DND-41 (cell line): Measurements from ENCODE around the gene MIA2.
"Not testable (repeated sequence)": the region's sequence is repeated elsewhere in the genome, so short reads cannot be mapped to it uniquely, and the experiment has no call there.

ENCODE experiments used
- ATAC-seq: fragments of 200-7000 bp; cut with Tn5 transposase; 3 replicates; pipeline ENCODE4 v1.9.1; 2021; ENCODE audit warnings: low read depth; ENCODE audit not compliant: insufficient read depth
- DNase-seq: peaks from one replicate; pipeline ENCODE4 v3.0.0-alpha.2; 2020
- H2AFZ ChIP-seq: 2 replicates; pipeline ENCODE4 v1.6.0; 2012; ENCODE audit warnings: low read depth, low read length
- H3K27ac ChIP-seq: 2 replicates; pipeline ENCODE4 v1.5.1; 2012; ENCODE audit warnings: low read length, inconsistent platforms
- H3K27me3 ChIP-seq: fragments of 200-600 bp; sonication (generic); 2 replicates; pipeline ENCODE4 v1.6.0; 2012; ENCODE audit warnings: low read length, mild to moderate bottlenecking, inconsistent platforms; ENCODE audit not compliant: insufficient read depth, poor library complexity
- H3K36me3 ChIP-seq: 2 replicates; pipeline ENCODE4 v1.5.1; 2012; ENCODE audit warnings: low read length, inconsistent platforms; ENCODE audit not compliant: insufficient read depth
- H3K4me1 ChIP-seq: 2 replicates; pipeline ENCODE4 v1.5.1; 2012; ENCODE audit warnings: mild to moderate bottlenecking, low read length; ENCODE audit not compliant: insufficient read depth
- H3K4me2 ChIP-seq: 2 replicates; pipeline ENCODE4 v1.6.0; 2012; ENCODE audit warnings: mild to moderate bottlenecking, moderate library complexity, low read length, inconsistent platforms; ENCODE audit not compliant: insufficient read depth
- H3K4me3 ChIP-seq, 2 experiments: fragments of 200-600 bp in 1 of 2; shearing (Covaris generic) in 1 of 2; 2 replicates each; pipeline ENCODE4 v1.5.1; 2012 to 2016; ENCODE audit warnings: inconsistent platforms in 2 of 2, low read length in 2 of 2, mild to moderate bottlenecking in 2 of 2, low read depth in 1 of 2, moderate library complexity in 1 of 2
- H3K79me2 ChIP-seq: 2 replicates; pipeline ENCODE4 v1.6.0; 2012; ENCODE audit warnings: low read length, inconsistent platforms; ENCODE audit not compliant: insufficient read depth
- H3K9ac ChIP-seq: 2 replicates; pipeline ENCODE4 v1.6.0; 2012; ENCODE audit warnings: low read depth, mild to moderate bottlenecking, inconsistent platforms, low read length, moderate library complexity
- H3K9me3 ChIP-seq: 2 replicates; pipeline ENCODE4 v1.5.1; 2012; ENCODE audit warnings: low read length, moderate library complexity, mild to moderate bottlenecking, inconsistent platforms; ENCODE audit not compliant: insufficient read depth, severe bottlenecking
- H4K20me1 ChIP-seq: 2 replicates; pipeline ENCODE4 v1.6.0; 2012; ENCODE audit warnings: low read length; ENCODE audit not compliant: insufficient read depth
- EZH2 ChIP-seq: IDR thresholded peaks from 3 replicates; pipeline ENCODE4 v1.6.1; 2012; ENCODE audit warnings: borderline replicate concordance, low read depth, mild to moderate bottlenecking, moderate library complexity, low read length, inconsistent platforms; ENCODE audit not compliant: severe bottlenecking
- TF ChIP-seq, protein P1 (sequence below): IDR thresholded peaks from 2 replicates; pipeline ENCODE4 v1.5.1; 2012; ENCODE audit warnings: borderline replicate concordance, low read length, moderate library complexity, mild to moderate bottlenecking; ENCODE audit not compliant: poor library complexity, severe bottlenecking; ENCODE audit errors: extremely low read depth

The MIA2 gene

DNA sequence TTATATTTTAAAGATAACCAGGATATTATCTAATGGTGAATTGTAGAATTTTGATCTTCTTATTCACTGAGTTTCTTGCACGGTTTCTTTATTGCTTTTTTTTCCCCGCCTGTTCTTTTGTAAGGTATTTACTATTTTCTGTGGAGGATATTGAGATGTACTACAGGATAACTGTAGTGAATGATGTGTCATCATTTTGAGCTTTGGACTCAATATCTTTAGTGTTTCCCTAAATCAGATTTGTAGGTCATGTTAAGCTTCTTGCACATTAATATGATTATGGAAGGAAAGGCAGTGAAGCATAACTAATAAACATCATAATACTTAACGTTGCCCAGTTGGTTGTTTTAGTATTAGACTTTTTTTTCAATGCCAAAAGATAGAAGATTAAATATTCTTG lies 117.2 kb downstream of the MIA2 start:
- Histone ChIP-seq H3K27ac (no peak overlapping the region), H3K36me3 (peaks cover 10% of the 10 kb centered on the region; the same call in 1 of the 2 replicates), H3K4me3 (no peak overlapping the region), H3K4me1 (no peaks in the 10 kb centered on the region), H3K9ac (no peak overlapping the region), H2AFZ (no peak overlapping the region), H4K20me1 (no peaks in the 10 kb centered on the region), H3K27me3 (no peaks in the 10 kb centered on the region), H3K79me2 (no peaks in the 10 kb centered on the region), H3K4me2 (no peak overlapping the region), H3K9me3 (no peaks in the 10 kb centered on the region)
- no peak for DNase-seq
- TF ChIP-seq, protein P1, sequence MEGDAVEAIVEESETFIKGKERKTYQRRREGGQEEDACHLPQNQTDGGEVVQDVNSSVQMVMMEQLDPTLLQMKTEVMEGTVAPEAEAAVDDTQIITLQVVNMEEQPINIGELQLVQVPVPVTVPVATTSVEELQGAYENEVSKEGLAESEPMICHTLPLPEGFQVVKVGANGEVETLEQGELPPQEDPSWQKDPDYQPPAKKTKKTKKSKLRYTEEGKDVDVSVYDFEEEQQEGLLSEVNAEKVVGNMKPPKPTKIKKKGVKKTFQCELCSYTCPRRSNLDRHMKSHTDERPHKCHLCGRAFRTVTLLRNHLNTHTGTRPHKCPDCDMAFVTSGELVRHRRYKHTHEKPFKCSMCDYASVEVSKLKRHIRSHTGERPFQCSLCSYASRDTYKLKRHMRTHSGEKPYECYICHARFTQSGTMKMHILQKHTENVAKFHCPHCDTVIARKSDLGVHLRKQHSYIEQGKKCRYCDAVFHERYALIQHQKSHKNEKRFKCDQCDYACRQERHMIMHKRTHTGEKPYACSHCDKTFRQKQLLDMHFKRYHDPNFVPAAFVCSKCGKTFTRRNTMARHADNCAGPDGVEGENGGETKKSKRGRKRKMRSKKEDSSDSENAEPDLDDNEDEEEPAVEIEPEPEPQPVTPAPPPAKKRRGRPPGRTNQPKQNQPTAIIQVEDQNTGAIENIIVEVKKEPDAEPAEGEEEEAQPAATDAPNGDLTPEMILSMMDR: no peak
- TF ChIP-seq EZH2: no peak
- no peak for ATAC-seq

DNA sequence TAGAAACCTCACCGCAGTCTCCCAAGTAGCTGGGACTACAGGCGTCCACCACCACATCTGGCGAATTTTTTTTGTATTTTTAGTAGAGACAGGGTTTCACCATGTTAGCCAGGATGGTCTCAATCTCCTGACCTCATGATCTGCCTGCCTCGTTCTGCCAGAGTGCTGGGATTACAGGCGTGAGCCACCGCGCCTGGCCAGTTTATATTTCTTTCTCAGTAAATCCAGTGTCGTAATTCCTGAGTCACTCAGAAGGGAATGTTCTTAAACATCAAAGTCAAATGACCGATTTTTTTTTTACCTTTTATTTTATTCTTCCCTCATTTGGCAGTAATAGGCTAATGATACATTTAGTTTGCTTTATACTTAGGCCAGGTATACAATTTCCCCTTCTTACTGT lies 118.0 kb downstream of the MIA2 start:
- no peaks in the 10 kb centered on the region for H3K79me2 ChIP-seq
- DNase-seq (no peak), ATAC-seq (no peak)
- H3K9me3 ChIP-seq: no peaks in the 10 kb centered on the region
- H3K4me1 ChIP-seq: no peaks in the 10 kb centered on the region
- H2AFZ ChIP-seq: no peak overlapping the region
- H3K9ac ChIP-seq: no peak overlapping the region
- H3K4me3 ChIP-seq: no peak overlapping the region
- H3K27me3 ChIP-seq: no peaks in the 10 kb centered on the region
- H3K27ac ChIP-seq: no peak overlapping the region
- H3K36me3 ChIP-seq: peaks cover 5% of the 10 kb centered on the region; the same call in 1 of the 2 replicates
- no peaks in the 10 kb centered on the region for H4K20me1 ChIP-seq
- TF ChIP-seq EZH2: no peak
- TF ChIP-seq, protein P1: no peak
- no peak overlapping the region for H3K4me2 ChIP-seq

DNA sequence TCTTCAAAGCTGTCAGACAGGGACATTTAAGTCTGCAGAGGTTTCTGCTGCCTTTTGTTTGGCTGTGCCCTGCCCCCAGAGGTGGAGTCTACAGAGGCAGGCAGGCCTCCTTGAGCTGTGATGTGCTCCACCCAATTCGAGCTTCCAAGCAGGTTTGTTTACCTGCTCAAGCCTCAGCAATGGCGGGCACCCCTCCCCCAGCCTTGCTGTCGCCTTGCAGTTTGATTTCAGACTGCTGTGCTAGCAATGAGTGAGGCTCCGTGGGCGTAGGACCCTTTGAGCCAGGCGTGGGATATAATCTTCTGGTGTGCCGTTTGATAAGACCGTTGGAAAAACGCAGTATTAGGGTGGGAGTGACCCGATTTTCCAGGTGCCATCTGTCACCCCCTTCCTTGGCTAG lies 125.4 kb downstream of the MIA2 start:
- not testable (repeated sequence) for H3K4me1 ChIP-seq, H3K79me2 ChIP-seq, DNase-seq, H3K9me3 ChIP-seq, H3K27ac ChIP-seq, H3K4me3 ChIP-seq, H4K20me1 ChIP-seq, H3K36me3 ChIP-seq, H3K27me3 ChIP-seq, H3K4me2 ChIP-seq, H2AFZ ChIP-seq, H3K9ac ChIP-seq, ATAC-seq

DNA sequence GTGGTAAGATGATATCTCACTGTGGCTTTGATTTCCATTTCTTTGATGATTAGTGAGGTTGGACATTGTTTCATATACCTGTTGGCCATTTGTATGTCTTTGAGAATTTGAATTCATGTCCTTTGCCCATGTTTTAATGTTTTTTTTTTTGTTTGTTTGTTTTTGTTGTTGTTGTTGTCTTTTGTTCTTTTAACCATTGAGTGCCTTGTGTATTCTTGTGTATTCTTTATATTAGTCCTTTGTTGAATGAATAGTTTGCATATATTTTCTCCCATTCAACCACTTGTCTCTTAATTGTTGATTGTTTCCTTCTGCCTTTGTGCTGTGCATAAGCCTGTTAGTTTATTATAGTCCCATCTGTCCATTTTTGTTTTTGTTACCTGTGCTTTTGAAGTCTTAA lies 126.6 kb downstream of the MIA2 start:
- DNase-seq (no peak), ATAC-seq (no peak)
- Histone ChIP-seq H3K27me3 (no peaks in the 10 kb centered on the region), H4K20me1 (no peaks in the 10 kb centered on the region), H3K36me3 (peaks cover 6% of the 10 kb centered on the region; the same call in 1 of the 2 replicates), H3K4me2 (no peak overlapping the region), H3K4me1 (no peaks in the 10 kb centered on the region), H2AFZ (no peak overlapping the region), H3K9ac (no peak overlapping the region), H3K79me2 (no peaks in the 10 kb centered on the region), H3K27ac (no peak overlapping the region), H3K4me3 (no peak overlapping the region), H3K9me3 (no peaks in the 10 kb centered on the region)
- no peak for TF ChIP-seq EZH2
- TF ChIP-seq, protein P1: no peak

DNA sequence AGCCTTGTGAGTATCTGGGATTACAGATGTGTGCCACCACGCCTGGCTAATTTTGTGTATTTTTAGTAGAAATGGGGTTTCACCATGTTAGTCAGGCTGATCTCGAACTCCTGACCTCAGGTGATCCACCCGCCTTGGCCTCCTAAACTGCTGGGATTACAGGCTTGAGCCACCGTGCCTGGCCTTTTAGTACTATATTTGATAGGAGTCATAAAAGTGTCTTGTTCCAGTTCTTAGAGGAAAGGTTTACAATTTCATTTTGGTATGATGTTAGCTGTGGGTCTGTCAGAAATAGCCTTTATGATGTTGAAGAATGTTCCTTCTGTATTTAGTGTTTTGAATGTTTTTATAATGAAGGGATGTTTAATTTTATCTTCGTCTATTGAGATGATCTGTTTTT lies 127.8 kb downstream of the MIA2 start:
- H4K20me1 ChIP-seq, H3K4me2 ChIP-seq, H3K79me2 ChIP-seq, H3K27me3 ChIP-seq, H3K27ac ChIP-seq, H3K4me3 ChIP-seq, H3K36me3 ChIP-seq, H3K4me1 ChIP-seq, H2AFZ ChIP-seq, ATAC-seq, H3K9me3 ChIP-seq, H3K9ac ChIP-seq, DNase-seq: not testable (repeated sequence)
